WTC11 (cell line): Measurements from ENCODE around the gene KLHL8. TPM values are rescaled to one million over a fixed set of nuclear protein-coding genes. Genes with fewer than 3 reads are reported as not detected.

Source experiments
- ATAC-seq: fragments of 200-7000 bp; cut with Tn5 transposase; 2 replicates; pipeline ENCODE4 v1.10.0; 2021; ENCODE audit warnings: mild to moderate bottlenecking, moderate library complexity
- CTCF ChIA-PET: fragments of 300-600 bp; sonication (Branson Sonifier 250); formaldehyde crosslinking; loops from one replicate; lab custom pipeline; 2021; ENCODE audit warnings: antibody characterized with exemption; lab: Charles Lee
- POLR2A ChIA-PET: fragments of 350-600 bp; sonication (Branson Sonifier 250); formaldehyde crosslinking; loops from one replicate; lab custom pipeline; 2021; ENCODE audit warnings: antibody characterized with exemption; lab: Charles Lee
- DNase-seq: peaks from one replicate; pipeline ENCODE4 v3.0.0; 2021; ENCODE audit warnings: low spot score
- H3K27ac Mint-ChIP-seq: 2 replicates; pipeline ENCODE4 v1.8.0; 2021; ENCODE audit warnings: mixed read lengths
- H3K27me3 Mint-ChIP-seq: 2 replicates; pipeline ENCODE4 v1.8.0; 2021; ENCODE audit warnings: low read depth, mild to moderate bottlenecking, moderate library complexity, mixed read lengths
- H3K36me3 Mint-ChIP-seq: 2 replicates; pipeline ENCODE4 v1.8.0; 2021; ENCODE audit warnings: mixed read lengths
- H3K4me1 Mint-ChIP-seq: 2 replicates; pipeline ENCODE4 v1.8.0; 2022; ENCODE audit warnings: mixed read lengths
- H3K4me3 Mint-ChIP-seq: 2 replicates; pipeline ENCODE4 v1.8.0; 2021; ENCODE audit warnings: mild to moderate bottlenecking, moderate library complexity, mixed read lengths
- H3K9me3 Mint-ChIP-seq: 2 replicates; pipeline ENCODE4 v1.8.0; 2021; ENCODE audit warnings: mixed read lengths
- ATF1 ChIP-seq: sonication (generic); formaldehyde crosslinking; IDR thresholded peaks from 2 replicates; pipeline ENCODE4 v1.8.1; 2023; ENCODE audit warnings: mild to moderate bottlenecking, moderate library complexity, missing genetic modification reagents
- ATF2 ChIP-seq: sonication (generic); formaldehyde crosslinking; IDR thresholded peaks from 2 replicates; pipeline ENCODE4 v1.8.1; 2022; ENCODE audit warnings: low read depth, missing genetic modification reagents, borderline replicate concordance
- ATF3 ChIP-seq: sonication (generic); formaldehyde crosslinking; conservative IDR thresholded peaks from 2 replicates; pipeline ENCODE4 v1.8.1; 2022; ENCODE audit warnings: mild to moderate bottlenecking, missing genetic modification reagents
- CDX4 ChIP-seq: fragments of 250-450 bp; sonication (Bioruptor Pico); IDR thresholded peaks from 2 replicates; pipeline ENCODE4 v1.9.0; 2021; ENCODE audit warnings: moderate library complexity, mild to moderate bottlenecking, inconsistent platforms, borderline replicate concordance
- E2F1 ChIP-seq: sonication (generic); formaldehyde crosslinking; IDR thresholded peaks from 2 replicates; pipeline ENCODE4 v1.8.0; 2022; ENCODE audit warnings: mild to moderate bottlenecking, missing genetic modification reagents
- E2F4 ChIP-seq: sonication (generic); formaldehyde crosslinking; IDR thresholded peaks from 2 replicates; pipeline ENCODE4 v1.8.1; 2022; ENCODE audit warnings: low read depth, mild to moderate bottlenecking, moderate library complexity, missing genetic modification reagents, borderline replicate concordance
- ESRRA ChIP-seq: sonication (generic); formaldehyde crosslinking; IDR thresholded peaks from 2 replicates; pipeline ENCODE4 v1.8.1; 2022; ENCODE audit warnings: mild to moderate bottlenecking, missing genetic modification reagents, borderline replicate concordance
- ETV6 ChIP-seq: sonication (generic); formaldehyde crosslinking; IDR thresholded peaks from 2 replicates; pipeline ENCODE4 v1.8.1; 2022; ENCODE audit warnings: mild to moderate bottlenecking, missing genetic modification reagents
- GRHL2 ChIP-seq: fragments of 250-450 bp; sonication (Bioruptor Pico); IDR thresholded peaks from 2 replicates; pipeline ENCODE4 v1.8.0; 2022; ENCODE audit warnings: mild to moderate bottlenecking, moderate library complexity; ENCODE audit not compliant: insufficient replicate concordance, severe bottlenecking
- JAZF1 ChIP-seq: fragments of 250-450 bp; sonication (Bioruptor Pico); IDR thresholded peaks from 2 replicates; pipeline ENCODE4 v1.9.0; 2021; ENCODE audit warnings: moderate library complexity, mild to moderate bottlenecking, inconsistent platforms
- MXD4 ChIP-seq: fragments of 250-450 bp; sonication (Bioruptor Pico); IDR thresholded peaks from 2 replicates; pipeline ENCODE4 v1.8.0; 2021; ENCODE audit warnings: mild to moderate bottlenecking, moderate library complexity, borderline replicate concordance
- NR3C1 ChIP-seq: sonication (generic); formaldehyde crosslinking; conservative IDR thresholded peaks from 2 replicates; pipeline ENCODE4 v1.8.1; 2023; ENCODE audit warnings: low read depth, mild to moderate bottlenecking, missing genetic modification reagents
- PREB ChIP-seq: sonication (generic); formaldehyde crosslinking; IDR thresholded peaks from 2 replicates; pipeline ENCODE4 v1.8.1; 2022; ENCODE audit warnings: mild to moderate bottlenecking, missing genetic modification reagents, moderate library complexity, borderline replicate concordance
- STAT6 ChIP-seq: sonication (generic); formaldehyde crosslinking; conservative IDR thresholded peaks from 2 replicates; pipeline ENCODE4 v1.8.1; 2023; ENCODE audit warnings: mild to moderate bottlenecking, low read depth, missing genetic modification reagents, moderate library complexity
- ZNF138 ChIP-seq: sonication (generic); formaldehyde crosslinking; conservative IDR thresholded peaks from 2 replicates; pipeline ENCODE4 v1.8.1; 2022; ENCODE audit warnings: mild to moderate bottlenecking, moderate library complexity, missing genetic modification reagents
- ZNF281 ChIP-seq: sonication (generic); formaldehyde crosslinking; IDR thresholded peaks from 2 replicates; pipeline ENCODE4 v1.8.0; 2023; ENCODE audit warnings: mild to moderate bottlenecking, missing genetic modification reagents
- ZNF423 ChIP-seq: fragments of 250-450 bp; sonication (Bioruptor Pico); IDR thresholded peaks from 2 replicates; pipeline ENCODE4 v2.1.2; 2022; ENCODE audit warnings: mild to moderate bottlenecking, moderate library complexity
- ZSCAN18 ChIP-seq: fragments of 250-450 bp; sonication (Bioruptor Pico); IDR thresholded peaks from 2 replicates; pipeline ENCODE4 v2.1.2; 2022; ENCODE audit warnings: mild to moderate bottlenecking, moderate library complexity
- total RNA-seq: library from RNA; stranded (reverse); gene quantifications from 3 replicates; pipeline ENCODE4 v1.2.3, GENCODE V29; 2021

Gene KLHL8
- total RNA-seq, 1 experiment from 2014 or later = 7.3 TPM

- TF ChIP-seq GRHL2 = no peak
- TF ChIP-seq ATF3 (CRISPR knock-in tag) = no peak
- no peak for TF ChIP-seq E2F4
- TF ChIP-seq CDX4 (CRISPR knock-in tag) = no peak
- no peak for TF ChIP-seq ZNF423 (CRISPR knock-in tag)
- no peak for TF ChIP-seq ZNF138 (CRISPR knock-in tag)
- TF ChIP-seq ESRRA (CRISPR knock-in tag) = no peak
- no peak for TF ChIP-seq ETV6 (CRISPR knock-in tag)
- no peak for TF ChIP-seq ZSCAN18 (CRISPR knock-in tag)
- no peak for TF ChIP-seq ZNF281
- TF ChIP-seq JAZF1 (CRISPR knock-in tag) = no peak
These were observed 104.2 kb downstream of the KLHL8 start (continued) for GRCh38 chr4:87116231-87116630.

GRCh38 chr4:87114245-87115062, 106.0 kb downstream of the KLHL8 start:
- H3K4me1 Mint-ChIP-seq = peaks cover 36% of the 10 kb centered on the region
- H3K4me3 Mint-ChIP-seq = no peak overlapping the region
- ChIA-PET POLR2A (interaction anchor here (0.6 kb wide), 1 partner anchor 41 kb away, joined by 3 read pairs; no protein-coding TSS in a partner anchor), CTCF (interaction anchor here (0.6 to 3.2 kb wide), 23 partner anchors 9 to 210 kb away, joined by 3 to 33 read pairs (median 4); partner anchors contain the start of gene AFF1)
- H3K27ac Mint-ChIP-seq = peak overlapping the region; percentile 78
- DNase-seq (peak; percentile 67), ATAC-seq (peak; percentile 85)
- H3K36me3 Mint-ChIP-seq = peaks cover 45% of the 10 kb centered on the region
- H3K27me3 Mint-ChIP-seq = no peaks in the 10 kb centered on the region
- no peaks in the 10 kb centered on the region for H3K9me3 Mint-ChIP-seq
- 0 out of 2 replicates have a peak, but pooled peaks have one; percentile 38 for TF ChIP-seq ESRRA (CRISPR knock-in tag)
- no peak for TF ChIP-seq ATF1 (CRISPR knock-in tag)

GRCh38 chr4:87112063-87112462, 108.4 kb downstream of the KLHL8 start:
- Mint-ChIP-seq H3K4me3 (no peak overlapping the region), H3K9me3 (no peaks in the 10 kb centered on the region), H3K36me3 (peaks cover 54% of the 10 kb centered on the region), H3K4me1 (peaks cover 20% of the 10 kb centered on the region), H3K27ac (no peak overlapping the region), H3K27me3 (no peaks in the 10 kb centered on the region)
- ATAC-seq (no peak), DNase-seq (no peak)
- ChIA-PET CTCF (no interaction called here), POLR2A (no interaction called here)
- no peak for TF ChIP-seq E2F1 (CRISPR knock-in tag)
- no peak for TF ChIP-seq MXD4 (CRISPR knock-in tag)
- no peak for TF ChIP-seq PREB (CRISPR knock-in tag)
- TF ChIP-seq ATF2 (CRISPR knock-in tag) = no peak
- no peak for TF ChIP-seq STAT6 (CRISPR knock-in tag)
- no peak for TF ChIP-seq NR3C1 (CRISPR knock-in tag)
